HEK293 (cell line): ENCODE results near the gene ARHGAP24.

ENCODE experiments used
- CTCF ChIA-PET: fragments of 350-600 bp; formaldehyde crosslinking; extraction: SDS; loops from one replicate; lab custom pipeline; 2021; ENCODE audit warnings: antibody characterized with exemption; lab: Yijun Ruan, JAX
- POLR2A ChIA-PET: fragments of 300-600 bp; formaldehyde crosslinking; extraction: SDS; loops from one replicate; lab custom pipeline; 2020; ENCODE audit warnings: antibody characterized with exemption, inconsistent platforms; lab: Yijun Ruan, JAX
- H3K27ac ChIP-seq: fragments of 200-500 bp; sonication (Bioruptor generic); 2 replicates; pipeline ENCODE4 v1.5.1; 2014; ENCODE audit warnings: low read depth, low read length, control low read depth, inconsistent platforms; ENCODE audit errors: extremely low read depth
- H3K36me3 ChIP-seq, 2 experiments: fragments of 200-500 bp in 1 of 2; sonication (Bioruptor generic) in 1 of 2; 1 replicate in 1 of 2; 2 replicates in 1 of 2; pipeline ENCODE4 v1.5.1; 2014 to 2017; ENCODE audit warnings: inconsistent platforms in 2 of 2, low read length in 2 of 2; ENCODE audit not compliant: control insufficient read depth in 2 of 2, insufficient read depth in 1 of 2
- H3K4me1 ChIP-seq: fragments of 200-500 bp; sonication (Bioruptor generic); 2 replicates; pipeline ENCODE4 v1.5.1; 2014; ENCODE audit warnings: mild to moderate bottlenecking, low read length, inconsistent platforms; ENCODE audit not compliant: control insufficient read depth, insufficient read depth
- H3K4me3 ChIP-seq: 2 replicates; pipeline ENCODE4 v1.5.1; 2011; ENCODE audit warnings: low read depth, mild to moderate bottlenecking, control low read depth, low read length, moderate library complexity
- H3K9me3 ChIP-seq: fragments of 200-500 bp; sonication (Bioruptor generic); 2 replicates; pipeline ENCODE4 v1.5.1; 2014; ENCODE audit warnings: low read depth, low read length, inconsistent platforms; ENCODE audit not compliant: control insufficient read depth, insufficient read depth
- RBAK ChIP-seq: fragments of 450-650 bp; formaldehyde crosslinking; IDR thresholded peaks from 2 replicates; pipeline ENCODE4 v1.5.1; 2016; ENCODE audit warnings: missing biosample characterization, missing genetic modification characterization
- REST ChIP-seq: fragments of 450-650 bp; formaldehyde crosslinking; IDR thresholded peaks from 2 replicates; pipeline ENCODE4 v1.5.1; 2016; ENCODE audit warnings: missing biosample characterization, missing genetic modification characterization
- SP2 ChIP-seq: fragments of 450-650 bp; formaldehyde crosslinking; IDR thresholded peaks from 2 replicates; pipeline ENCODE4 v1.5.1; 2016; ENCODE audit warnings: missing biosample characterization, missing genetic modification characterization
- ZBTB21 ChIP-seq: fragments of 450-650 bp; formaldehyde crosslinking; IDR thresholded peaks from 2 replicates; pipeline ENCODE4 v1.5.1; 2017; ENCODE audit warnings: missing biosample characterization, missing genetic modification characterization
- ZNF133 ChIP-seq: fragments of 450-650 bp; formaldehyde crosslinking; IDR thresholded peaks from 2 replicates; pipeline ENCODE4 v1.5.1; 2016; ENCODE audit warnings: missing biosample characterization, missing genetic modification characterization
- ZNF518A ChIP-seq: fragments of 450-650 bp; formaldehyde crosslinking; conservative IDR thresholded peaks from 2 replicates; pipeline ENCODE4 v1.5.1; 2016; ENCODE audit warnings: low read depth, missing biosample characterization, missing genetic modification characterization
- ZNF548 ChIP-seq: fragments of 450-650 bp; formaldehyde crosslinking; IDR thresholded peaks from 2 replicates; pipeline ENCODE4 v1.5.1; 2016; ENCODE audit warnings: missing biosample characterization, missing genetic modification characterization
- ZNF658 ChIP-seq: fragments of 450-650 bp; formaldehyde crosslinking; IDR thresholded peaks from 2 replicates; pipeline ENCODE4; 2016; ENCODE audit warnings: missing biosample characterization, missing genetic modification characterization
- ZNF791 ChIP-seq: fragments of 450-650 bp; formaldehyde crosslinking; IDR thresholded peaks from 2 replicates; pipeline ENCODE4 v1.5.1; 2016; ENCODE audit warnings: missing biosample characterization, missing genetic modification characterization

ARHGAP24 gene

GRCh38 chr4:85776096-85776495 lies 301.1 kb downstream of the ARHGAP24 start:
- POLR2A ChIA-PET, result no interaction called here
- no peak for TF ChIP-seq REST (tag by site-specific recombination)
- no peak for TF ChIP-seq ZNF133
- TF ChIP-seq ZNF791 (tag by site-specific recombination), result no peak
- TF ChIP-seq RBAK (tag by site-specific recombination), result no peak
- H3K9me3 ChIP-seq, result no peaks in the 10 kb centered on the region
- no peak overlapping the region for H3K4me3 ChIP-seq
- H3K4me1 ChIP-seq, result no peaks in the 10 kb centered on the region
- no peak overlapping the region for H3K27ac ChIP-seq
- CTCF ChIA-PET, result no interaction called here
- no peaks in the 10 kb centered on the region for H3K36me3 ChIP-seq

- CTCF ChIA-PET, result no interaction called here
- POLR2A ChIA-PET, result no interaction called here
- TF ChIP-seq SP2 (tag by site-specific recombination), result no peak
- no peak for TF ChIP-seq ZNF518A (tag by site-specific recombination)
- TF ChIP-seq ZNF658 (tag by site-specific recombination), result no peak
- no peak for TF ChIP-seq ZBTB21
- Histone ChIP-seq H3K4me1 (no peaks in the 10 kb centered on the region), H3K36me3 (no peaks in the 10 kb centered on the region), H3K4me3 (no peak overlapping the region), H3K9me3 (no peaks in the 10 kb centered on the region), H3K27ac (no peak overlapping the region)
These were observed 301.6 kb downstream of the ARHGAP24 start for GRCh38 chr4:85776579-85776978.

GRCh38 chr4:85777908-85778631 lies 303.1 kb downstream of the ARHGAP24 start:
- CTCF ChIA-PET, result interaction anchor here (2.8 kb wide), 1 partner anchor 19 kb away, joined by 14 read pairs; no protein-coding TSS in a partner anchor
- POLR2A ChIA-PET, result no interaction called here
- Histone ChIP-seq H3K9me3 (no peaks in the 10 kb centered on the region), H3K36me3 (no peaks in the 10 kb centered on the region), H3K27ac (no peak overlapping the region), H3K4me3 (no peak overlapping the region), H3K4me1 (no peaks in the 10 kb centered on the region)
- no peak for TF ChIP-seq ZNF548 (tag by site-specific recombination)
